ENCODE data around the gene SIM2.

- TF ChIP-seq CTCF (IDR thresholded peaks at IDR 0.05) (no peak), POLR2A (IDR thresholded peaks at IDR 0.05) (no peak), EP300 (IDR thresholded peaks at IDR 0.05) (no peak)
Measured at GRCh38 chr21:36735724-36736320, 36.9 kb downstream of the SIM2 start.
